Activated CD4-positive, CD25-positive, alpha-beta regulatory T cell treated with anti-CD3 and anti-CD28 coated beads, Interleukin-2, amount 50 U/mL, for 16 hours (primary cell): Measurements from ENCODE around the gene SEMA3F.

Source experiments
- DNase-seq: peaks from one replicate; pipeline ENCODE4 v3.0.0-alpha.2; 2020; ENCODE audit warnings: low read depth, low spot score

Gene SEMA3F

GRCh38 chr3:50170689-50171088 is 15.6 kb downstream of the SEMA3F start:
- DNase-seq: no peak

DNA sequence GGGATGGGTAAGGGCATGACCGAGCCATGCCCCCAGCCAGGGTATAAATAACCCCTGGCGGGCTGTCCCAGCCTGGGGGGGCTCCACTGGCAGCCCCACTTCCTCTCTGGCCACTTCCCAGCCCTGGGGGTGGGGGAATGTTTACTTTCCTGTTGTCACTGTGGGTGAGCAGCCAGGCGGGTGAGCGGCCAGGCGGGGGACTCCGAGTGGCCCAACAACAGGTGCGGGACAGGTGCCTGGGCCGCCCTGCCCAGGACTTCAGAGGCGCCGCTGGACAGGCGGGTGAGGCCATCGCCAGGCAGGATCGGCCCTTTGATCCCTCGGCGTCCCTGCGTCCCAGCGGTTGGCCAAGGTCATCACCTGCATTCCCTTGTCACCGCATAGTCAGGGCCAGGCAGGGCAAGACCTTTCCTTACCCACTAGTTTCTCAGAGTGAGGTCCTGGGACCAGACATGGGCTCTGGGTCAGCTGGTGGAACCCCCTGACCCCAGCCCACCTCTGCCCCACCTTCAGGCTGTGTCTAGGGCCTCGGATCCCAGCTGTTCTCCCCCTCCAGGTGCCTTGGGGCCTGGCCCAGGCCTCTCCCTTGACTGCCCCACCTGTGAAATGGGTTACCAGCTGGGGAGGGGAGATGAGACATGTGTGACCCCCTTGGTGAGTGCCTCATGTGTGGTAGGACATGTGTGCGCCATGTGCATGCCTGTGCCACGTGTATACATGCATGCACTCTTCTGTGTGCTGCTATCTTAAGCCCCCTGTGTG is 16.6 kb downstream of the SEMA3F start:
- no peak for DNase-seq

DNA sequence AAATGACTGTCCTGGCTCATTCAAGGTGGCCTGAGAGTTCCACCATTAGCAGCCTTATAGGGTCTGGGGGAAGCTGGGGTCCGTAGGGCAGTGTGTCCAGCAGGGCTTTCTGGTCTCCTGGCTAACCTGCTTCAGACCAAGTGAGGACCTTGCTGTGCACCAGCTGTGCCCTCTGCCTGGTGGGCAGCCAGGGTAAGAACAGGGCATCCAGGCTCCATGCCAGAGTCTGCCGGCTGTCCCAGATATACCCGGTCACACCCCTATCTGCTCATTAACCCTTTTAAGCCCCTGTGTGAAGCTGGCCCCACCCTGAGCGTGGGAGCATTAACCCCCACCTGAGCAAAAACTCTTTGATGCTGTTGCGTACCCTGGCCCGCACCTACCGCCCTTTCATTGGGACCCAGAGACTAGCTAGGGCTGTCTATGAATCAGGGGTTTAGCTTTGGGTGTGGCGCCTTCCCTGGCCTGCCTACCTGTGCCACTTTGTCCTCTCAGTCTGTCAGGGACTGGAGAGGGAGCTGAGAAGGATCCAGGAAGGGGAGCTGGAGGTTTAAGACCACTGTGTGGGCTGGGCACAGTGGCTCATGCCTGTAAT is 17.6 kb downstream of the SEMA3F start:
- DNase-seq: no peak

- no peak for DNase-seq
Observed at GRCh38 chr3:50173685-50174516, 18.8 kb downstream of the SEMA3F start.

- DNase-seq: no peak
Observed at GRCh38 chr3:50174517-50174895, 19.4 kb downstream of the SEMA3F start.

- no peak for DNase-seq
Observed at GRCh38 chr3:50174947-50175524, 19.9 kb downstream of the SEMA3F start.

DNA sequence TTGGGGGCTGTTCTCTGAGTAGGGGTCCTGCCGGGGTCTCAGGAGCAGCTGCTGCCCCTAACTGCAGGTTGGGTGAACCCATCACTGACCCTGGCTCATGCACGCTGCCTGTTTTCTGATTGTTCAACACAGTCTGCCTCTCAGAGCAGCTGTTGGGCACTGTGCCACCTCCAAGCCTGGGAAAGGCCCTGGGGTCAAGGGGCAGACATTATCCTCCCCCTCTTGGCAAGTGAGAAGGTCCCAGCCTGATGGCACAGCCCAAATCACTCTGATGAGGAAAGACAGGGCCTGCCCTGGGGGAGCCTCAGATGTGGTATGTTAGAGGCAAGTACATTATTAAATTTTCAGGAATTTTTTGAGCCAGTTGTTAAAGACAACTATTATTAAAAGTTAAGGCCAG is 22.2 kb downstream of the SEMA3F start:
- DNase-seq: no peak

DNA sequence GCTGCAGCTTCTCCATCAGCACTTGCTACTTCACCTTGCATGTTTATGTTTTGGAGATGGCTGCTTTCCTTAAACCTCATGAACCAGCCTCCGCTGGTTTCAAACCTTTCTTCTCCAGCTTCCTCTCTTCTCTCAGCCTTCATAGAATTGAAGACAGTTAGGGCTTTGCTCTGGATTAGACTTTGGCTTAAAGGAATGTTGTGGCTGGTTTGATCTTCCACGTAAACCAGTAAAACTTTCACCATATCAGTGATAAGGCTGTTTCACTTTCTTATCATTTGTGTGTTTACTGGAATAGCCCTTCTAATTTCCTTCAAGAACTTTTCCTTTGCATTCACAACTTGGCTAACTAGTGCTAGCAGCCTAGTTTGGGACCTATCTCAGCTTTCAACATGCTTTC is 24.6 kb downstream of the SEMA3F start:
- DNase-seq: no peak

DNA sequence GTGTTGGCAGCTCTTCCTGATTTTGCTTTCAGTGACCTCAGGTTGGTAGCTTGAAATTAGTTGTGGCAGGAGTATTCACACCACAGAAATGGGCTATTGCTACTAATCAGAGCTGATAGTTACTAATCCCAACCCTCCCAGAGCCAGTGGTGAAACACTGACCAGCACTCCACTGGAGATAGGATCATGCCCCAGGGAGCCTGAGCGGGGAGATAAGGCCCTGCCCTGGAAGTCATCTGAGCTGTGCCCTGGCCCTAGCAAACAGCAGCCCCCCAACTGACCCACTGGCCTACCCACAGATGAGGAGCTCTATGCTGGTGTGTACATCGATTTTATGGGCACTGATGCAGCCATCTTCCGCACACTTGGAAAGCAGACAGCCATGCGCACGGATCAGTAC is 26.9 kb downstream of the SEMA3F start:
- no peak for DNase-seq

GRCh38 chr3:50182533-50183099 is 27.5 kb downstream of the SEMA3F start:
- no peak for DNase-seq

DNA sequence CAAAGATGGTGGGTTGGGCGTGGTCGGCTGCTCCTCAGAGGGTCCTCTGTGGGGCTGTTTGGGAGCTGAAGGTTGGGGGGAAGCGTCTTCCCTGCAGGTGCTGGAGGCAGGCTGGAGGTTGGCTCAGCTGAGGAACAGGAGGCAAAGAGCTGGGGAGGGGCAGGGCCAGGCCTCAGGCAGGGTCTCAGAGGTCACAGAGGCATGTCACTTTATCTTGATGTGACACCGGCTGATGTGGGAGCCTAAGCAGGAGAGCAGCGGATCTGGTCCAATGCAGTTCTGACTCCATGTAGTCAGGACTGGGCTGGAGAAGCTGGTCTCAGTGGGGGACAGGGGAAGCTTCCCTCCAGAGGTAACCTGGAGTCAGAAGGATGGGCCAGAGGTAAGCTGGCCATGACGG is 28.6 kb downstream of the SEMA3F start:
- DNase-seq: no peak

DNA sequence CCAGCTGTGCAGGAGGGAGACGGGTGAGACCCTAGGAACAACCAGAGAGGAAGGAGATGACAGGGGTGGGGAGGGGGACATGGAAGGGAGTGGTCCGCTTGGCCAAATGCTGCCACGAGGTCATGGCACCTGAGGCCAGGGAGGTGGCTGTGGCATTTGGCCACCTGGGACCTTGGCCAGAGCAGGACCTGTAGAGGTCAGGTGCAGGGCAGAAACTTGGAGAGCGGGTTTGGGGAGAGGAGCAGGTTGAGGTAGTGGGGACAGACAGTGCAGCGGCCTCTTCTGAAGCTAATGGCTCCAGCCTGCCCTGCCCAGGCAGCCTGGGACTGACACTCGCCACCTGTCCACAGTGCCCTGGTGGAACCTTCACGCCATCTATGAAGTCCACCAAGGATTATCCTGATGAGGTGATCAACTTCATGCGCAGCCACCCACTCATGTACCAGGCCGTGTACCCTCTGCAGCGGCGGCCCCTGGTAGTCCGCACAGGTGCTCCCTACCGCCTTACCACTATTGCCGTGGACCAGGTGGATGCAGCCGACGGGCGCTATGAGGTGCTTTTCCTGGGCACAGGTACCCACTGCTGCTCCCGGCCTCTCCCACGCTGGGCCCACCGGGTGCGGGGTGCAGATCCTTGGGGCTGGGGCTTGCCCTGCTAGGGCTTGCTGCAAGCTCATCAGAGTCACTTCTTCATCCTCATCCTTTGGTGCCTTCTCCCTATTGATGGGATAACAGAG is 29.3 kb downstream of the SEMA3F start:
- DNase-seq: no peak

GRCh38 chr3:50185230-50185629 is 30.1 kb downstream of the SEMA3F start:
- no peak for DNase-seq

- no peak for DNase-seq
Observed at GRCh38 chr3:50186096-50186495, 31.0 kb downstream of the SEMA3F start.

GRCh38 chr3:50187750-50188149 is 32.6 kb downstream of the SEMA3F start:
- no peak for DNase-seq

- DNase-seq: no peak
Observed at GRCh38 chr3:50189274-50189673, 34.1 kb downstream of the SEMA3F start.

- no peak for DNase-seq
Observed at GRCh38 chr3:50189989-50190388, 34.9 kb downstream of the SEMA3F start.

- no peak for DNase-seq
Observed at GRCh38 chr3:50190936-50191660, 36.0 kb downstream of the SEMA3F start, which contains the start of gene GNAT1. TSS of gene GNAT1 (plus strand) at chr3:50191610. CDS start at chr3:50191726, 116 bp downstream.

GRCh38 chr3:50192124-50192523 is 37.0 kb downstream of the SEMA3F start:
- no peak for DNase-seq

GRCh38 chr3:50192689-50193141 is 37.6 kb downstream of the SEMA3F start:
- DNase-seq: peak; percentile 66
